ENCODE results near the gene EPB41L4A.

EPB41L4A gene

GRCh38 chr5:112146323-112147226 is 272.5 kb downstream of the EPB41L4A start:
- Histone ChIP-seq H3K4me1 (ENCODE audit: control insufficient read depth, insufficient read depth, low read length) (no peaks in the 10 kb centered on the region), H3K36me3 (ENCODE audit: control insufficient read depth, insufficient read depth, low read length) (no peaks in the 10 kb centered on the region), H3K27ac (ENCODE audit: low read length) (no peak overlapping the region), H3K9me3 (ENCODE audit: control insufficient read depth, insufficient read depth, low read length) (no peaks in the 10 kb centered on the region), H3K27me3 (ENCODE audit: control insufficient read depth, insufficient read depth, low read length) (no peaks in the 10 kb centered on the region), H3K4me3 (ENCODE audit: low read length) (no peak overlapping the region)
- peak; percentile 58 for DNase-seq (ENCODE audit: low read depth, low spot score)
- WGBS (ENCODE audit: insufficient coverage, insufficient read length) = no CpG with 5 or more reads among the region's 6 CpGs

- DNase-seq (ENCODE audit: low read depth, low spot score) = no peak
- Histone ChIP-seq H3K36me3 (ENCODE audit: control insufficient read depth, insufficient read depth, low read length) (no peaks in the 10 kb centered on the region), H3K9me3 (ENCODE audit: control insufficient read depth, insufficient read depth, low read length) (no peaks in the 10 kb centered on the region), H3K27ac (ENCODE audit: low read length) (no peak overlapping the region), H3K27me3 (ENCODE audit: control insufficient read depth, insufficient read depth, low read length) (no peaks in the 10 kb centered on the region), H3K4me3 (ENCODE audit: low read length) (no peak overlapping the region), H3K4me1 (ENCODE audit: control insufficient read depth, insufficient read depth, low read length) (no peaks in the 10 kb centered on the region)
- WGBS (ENCODE audit: insufficient coverage, insufficient read length) = no CpG with 5 or more reads among the region's 1 CpG
Observed at GRCh38 chr5:112143690-112144089, 275.4 kb downstream of the EPB41L4A start.

GRCh38 chr5:112142769-112143270 is 276.3 kb downstream of the EPB41L4A start:
- DNase-seq (ENCODE audit: low read depth, low spot score) = no peak
- no peak overlapping the region for H3K27ac ChIP-seq (ENCODE audit: low read length)
- no peak overlapping the region for H3K4me3 ChIP-seq (ENCODE audit: low read length)
- no peaks in the 10 kb centered on the region for H3K27me3 ChIP-seq (ENCODE audit: control insufficient read depth, insufficient read depth, low read length)
- no peaks in the 10 kb centered on the region for H3K9me3 ChIP-seq (ENCODE audit: control insufficient read depth, insufficient read depth, low read length)
- WGBS (ENCODE audit: insufficient coverage, insufficient read length) = no CpG with 5 or more reads among the region's 3 CpGs
- no peaks in the 10 kb centered on the region for H3K4me1 ChIP-seq (ENCODE audit: control insufficient read depth, insufficient read depth, low read length)
- no peaks in the 10 kb centered on the region for H3K36me3 ChIP-seq (ENCODE audit: control insufficient read depth, insufficient read depth, low read length)

GRCh38 chr5:112141582-112141981 is 277.5 kb downstream of the EPB41L4A start:
- no peak overlapping the region for H3K27ac ChIP-seq (ENCODE audit: low read length)
- no CpG with 5 or more reads among the region's 3 CpGs for WGBS (ENCODE audit: insufficient coverage, insufficient read length)
- H3K9me3 ChIP-seq (ENCODE audit: control insufficient read depth, insufficient read depth, low read length) = no peaks in the 10 kb centered on the region
- DNase-seq (ENCODE audit: low read depth, low spot score) = no peak
- H3K4me3 ChIP-seq (ENCODE audit: low read length) = no peak overlapping the region
- H3K27me3 ChIP-seq (ENCODE audit: control insufficient read depth, insufficient read depth, low read length) = no peaks in the 10 kb centered on the region
- H3K4me1 ChIP-seq (ENCODE audit: control insufficient read depth, insufficient read depth, low read length) = no peaks in the 10 kb centered on the region
- H3K36me3 ChIP-seq (ENCODE audit: control insufficient read depth, insufficient read depth, low read length) = no peaks in the 10 kb centered on the region

- no peak overlapping the region for H3K27ac ChIP-seq (ENCODE audit: low read length)
- no peak overlapping the region for H3K4me3 ChIP-seq (ENCODE audit: low read length)
- H3K27me3 ChIP-seq (ENCODE audit: control insufficient read depth, insufficient read depth, low read length) = no peaks in the 10 kb centered on the region
- no peaks in the 10 kb centered on the region for H3K4me1 ChIP-seq (ENCODE audit: control insufficient read depth, insufficient read depth, low read length)
- DNase-seq (ENCODE audit: low read depth, low spot score) = no peak
- WGBS (ENCODE audit: insufficient coverage, insufficient read length) = no CpG with 5 or more reads among the region's 2 CpGs
- no peaks in the 10 kb centered on the region for H3K9me3 ChIP-seq (ENCODE audit: control insufficient read depth, insufficient read depth, low read length)
- no peaks in the 10 kb centered on the region for H3K36me3 ChIP-seq (ENCODE audit: control insufficient read depth, insufficient read depth, low read length)
Observed at GRCh38 chr5:112138526-112138925, 280.6 kb downstream of the EPB41L4A start.

- no peak for DNase-seq (ENCODE audit: low read depth, low spot score)
- Histone ChIP-seq H3K4me1 (ENCODE audit: control insufficient read depth, insufficient read depth, low read length) (no peaks in the 10 kb centered on the region), H3K9me3 (ENCODE audit: control insufficient read depth, insufficient read depth, low read length) (no peaks in the 10 kb centered on the region), H3K36me3 (ENCODE audit: control insufficient read depth, insufficient read depth, low read length) (no peaks in the 10 kb centered on the region), H3K27me3 (ENCODE audit: control insufficient read depth, insufficient read depth, low read length) (no peaks in the 10 kb centered on the region), H3K27ac (ENCODE audit: low read length) (no peak overlapping the region), H3K4me3 (ENCODE audit: low read length) (no peak overlapping the region)
- no CpG with 5 or more reads among the region's 6 CpGs for WGBS (ENCODE audit: insufficient coverage, insufficient read length)
Observed at GRCh38 chr5:112136773-112137172, 282.3 kb downstream of the EPB41L4A start.

GRCh38 chr5:112127861-112128260 is 291.2 kb downstream of the EPB41L4A start:
- H3K4me1 ChIP-seq (ENCODE audit: control insufficient read depth, insufficient read depth, low read length) = no peaks in the 10 kb centered on the region
- no peak overlapping the region for H3K27ac ChIP-seq (ENCODE audit: low read length)
- no peaks in the 10 kb centered on the region for H3K36me3 ChIP-seq (ENCODE audit: control insufficient read depth, insufficient read depth, low read length)
- DNase-seq (ENCODE audit: low read depth, low spot score) = no peak
- no peaks in the 10 kb centered on the region for H3K27me3 ChIP-seq (ENCODE audit: control insufficient read depth, insufficient read depth, low read length)
- no peaks in the 10 kb centered on the region for H3K9me3 ChIP-seq (ENCODE audit: control insufficient read depth, insufficient read depth, low read length)
- no peak overlapping the region for H3K4me3 ChIP-seq (ENCODE audit: low read length)

- Histone ChIP-seq H3K27me3 (ENCODE audit: control insufficient read depth, insufficient read depth, low read length) (no peaks in the 10 kb centered on the region), H3K4me1 (ENCODE audit: control insufficient read depth, insufficient read depth, low read length) (no peaks in the 10 kb centered on the region), H3K9me3 (ENCODE audit: control insufficient read depth, insufficient read depth, low read length) (no peaks in the 10 kb centered on the region), H3K4me3 (ENCODE audit: low read length) (no peak overlapping the region), H3K36me3 (ENCODE audit: control insufficient read depth, insufficient read depth, low read length) (no peaks in the 10 kb centered on the region), H3K27ac (ENCODE audit: low read length) (no peak overlapping the region)
- no CpG with 5 or more reads among the region's 4 CpGs for WGBS (ENCODE audit: insufficient coverage, insufficient read length)
- DNase-seq (ENCODE audit: low read depth, low spot score) = no peak
Observed at GRCh38 chr5:112126982-112127381, 292.1 kb downstream of the EPB41L4A start.

- no CpG with 5 or more reads among the region's 2 CpGs for WGBS (ENCODE audit: insufficient coverage, insufficient read length)
- no peaks in the 10 kb centered on the region for H3K27me3 ChIP-seq (ENCODE audit: control insufficient read depth, insufficient read depth, low read length)
- H3K36me3 ChIP-seq (ENCODE audit: control insufficient read depth, insufficient read depth, low read length) = no peaks in the 10 kb centered on the region
- no peak for DNase-seq (ENCODE audit: low read depth, low spot score)
- H3K9me3 ChIP-seq (ENCODE audit: control insufficient read depth, insufficient read depth, low read length) = no peaks in the 10 kb centered on the region
- no peak overlapping the region for H3K4me3 ChIP-seq (ENCODE audit: low read length)
- no peaks in the 10 kb centered on the region for H3K4me1 ChIP-seq (ENCODE audit: control insufficient read depth, insufficient read depth, low read length)
- no peak overlapping the region for H3K27ac ChIP-seq (ENCODE audit: low read length)
Observed at GRCh38 chr5:112125903-112126302, 293.2 kb downstream of the EPB41L4A start.

GRCh38 chr5:112124788-112125187 is 294.3 kb downstream of the EPB41L4A start:
- DNase-seq (ENCODE audit: low read depth, low spot score) = no peak
- no peaks in the 10 kb centered on the region for H3K27me3 ChIP-seq (ENCODE audit: control insufficient read depth, insufficient read depth, low read length)
- no peak overlapping the region for H3K27ac ChIP-seq (ENCODE audit: low read length)
- no CpG with 5 or more reads among the region's 3 CpGs for WGBS (ENCODE audit: insufficient coverage, insufficient read length)
- no peak overlapping the region for H3K4me3 ChIP-seq (ENCODE audit: low read length)
- H3K36me3 ChIP-seq (ENCODE audit: control insufficient read depth, insufficient read depth, low read length) = no peaks in the 10 kb centered on the region
- no peaks in the 10 kb centered on the region for H3K9me3 ChIP-seq (ENCODE audit: control insufficient read depth, insufficient read depth, low read length)
- no peaks in the 10 kb centered on the region for H3K4me1 ChIP-seq (ENCODE audit: control insufficient read depth, insufficient read depth, low read length)

GRCh38 chr5:112123086-112123485 is 296.0 kb downstream of the EPB41L4A start:
- DNase-seq (ENCODE audit: low read depth, low spot score) = no peak
- H3K27ac ChIP-seq (ENCODE audit: low read length) = no peak overlapping the region
- H3K9me3 ChIP-seq (ENCODE audit: control insufficient read depth, insufficient read depth, low read length) = no peaks in the 10 kb centered on the region
- H3K27me3 ChIP-seq (ENCODE audit: control insufficient read depth, insufficient read depth, low read length) = no peaks in the 10 kb centered on the region
- H3K4me3 ChIP-seq (ENCODE audit: low read length) = no peak overlapping the region
- no peaks in the 10 kb centered on the region for H3K4me1 ChIP-seq (ENCODE audit: control insufficient read depth, insufficient read depth, low read length)
- no peaks in the 10 kb centered on the region for H3K36me3 ChIP-seq (ENCODE audit: control insufficient read depth, insufficient read depth, low read length)
- no CpG with 5 or more reads among the region's 2 CpGs for WGBS (ENCODE audit: insufficient coverage, insufficient read length)

Measured in iPS DF 6.9 (cell line).